GM19025 (cell line): ENCODE data around the gene MLPH.

Source experiments
- ATAC-seq: cut with Tn5 transposase; IDR thresholded peaks from one replicate; pipeline ENCODE4 v1.9.1; 2021; ENCODE audit warnings: mild to moderate bottlenecking, low read depth, moderate library complexity; ENCODE audit not compliant: unreplicated experiment

Gene MLPH

DNA sequence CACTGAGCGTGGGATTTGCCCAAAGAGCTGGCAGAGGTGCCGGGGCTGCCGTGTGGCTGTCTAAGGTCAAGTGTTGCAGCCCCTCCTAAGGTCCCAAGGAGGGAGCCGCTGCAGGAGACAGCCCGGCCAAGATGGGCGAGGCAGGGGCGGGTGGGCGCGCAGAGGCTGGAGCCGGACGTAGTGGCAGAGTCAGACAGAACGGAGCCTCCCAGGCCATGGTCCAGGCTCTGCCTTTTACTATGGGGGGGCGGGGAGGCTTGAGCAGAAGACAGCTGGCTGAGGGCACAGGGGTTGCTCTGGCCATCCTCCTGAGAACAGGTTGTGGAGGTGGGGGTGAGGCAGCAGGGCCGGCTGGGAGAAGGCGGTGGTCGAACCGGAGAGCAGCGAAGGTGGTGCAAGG is 51.9 kb downstream of the MLPH start:
- no peak for ATAC-seq

DNA sequence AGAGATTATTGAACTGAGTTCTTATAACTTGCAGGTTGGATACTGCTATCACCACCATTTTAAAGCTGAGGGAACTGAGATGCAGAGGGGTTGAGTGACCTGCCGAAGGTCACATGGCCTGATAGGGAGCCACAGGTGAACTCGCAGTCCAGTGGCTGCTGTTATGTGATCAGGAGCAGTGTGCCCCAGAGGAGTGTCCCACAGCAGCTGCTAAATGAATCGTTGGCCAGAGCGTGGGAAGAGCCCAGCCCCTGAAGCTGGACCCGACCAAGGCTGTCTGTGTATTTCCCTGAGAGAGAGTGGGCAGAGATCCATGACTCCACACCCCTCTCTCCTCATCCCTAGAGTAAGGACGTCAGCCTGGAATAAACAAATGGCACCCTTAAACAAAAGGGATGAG is 52.6 kb downstream of the MLPH start:
- no peak for ATAC-seq

DNA sequence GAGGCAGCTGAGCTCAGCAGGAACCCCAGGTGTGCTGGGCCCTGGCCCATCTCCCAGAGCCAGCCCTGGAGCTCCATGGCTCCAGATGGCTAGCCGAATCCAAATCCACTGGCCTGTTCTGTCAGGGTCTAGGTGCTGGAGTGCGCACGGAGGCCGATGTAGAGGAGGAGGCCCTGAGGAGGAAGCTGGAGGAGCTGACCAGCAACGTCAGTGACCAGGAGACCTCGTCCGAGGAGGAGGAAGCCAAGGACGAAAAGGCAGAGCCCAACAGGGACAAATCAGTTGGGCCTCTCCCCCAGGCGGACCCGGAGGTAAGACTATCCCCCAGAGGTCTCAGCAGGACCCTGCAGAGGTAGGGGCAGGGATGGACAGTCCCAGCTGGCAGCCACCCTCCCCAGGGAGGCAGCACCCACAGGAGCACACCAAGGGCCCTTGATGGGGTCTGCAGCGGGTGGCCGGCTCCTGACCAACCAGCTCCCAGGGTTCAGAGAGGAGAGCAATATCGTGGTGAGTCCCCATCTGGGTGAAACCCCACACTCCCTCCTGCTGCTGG is 53.2 kb downstream of the MLPH start:
- no peak for ATAC-seq

DNA sequence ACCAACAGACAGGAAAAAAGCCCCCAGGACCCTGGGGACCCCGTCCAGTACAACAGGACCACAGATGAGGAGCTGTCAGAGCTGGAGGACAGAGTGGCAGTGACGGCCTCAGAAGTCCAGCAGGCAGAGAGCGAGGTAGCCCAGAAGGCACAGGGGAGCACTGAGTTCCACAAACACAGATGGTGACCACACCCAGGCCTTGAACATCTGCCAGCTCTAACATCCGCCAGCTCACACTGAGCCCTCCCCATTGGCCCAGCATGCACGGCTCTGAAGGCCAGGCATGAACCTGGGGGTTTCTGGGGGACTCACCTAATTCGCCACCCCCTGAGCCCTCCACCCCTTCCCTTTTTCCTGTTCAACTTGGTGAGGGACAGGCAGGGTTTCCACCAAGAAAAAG is 53.8 kb downstream of the MLPH start:
- no peak for ATAC-seq

DNA sequence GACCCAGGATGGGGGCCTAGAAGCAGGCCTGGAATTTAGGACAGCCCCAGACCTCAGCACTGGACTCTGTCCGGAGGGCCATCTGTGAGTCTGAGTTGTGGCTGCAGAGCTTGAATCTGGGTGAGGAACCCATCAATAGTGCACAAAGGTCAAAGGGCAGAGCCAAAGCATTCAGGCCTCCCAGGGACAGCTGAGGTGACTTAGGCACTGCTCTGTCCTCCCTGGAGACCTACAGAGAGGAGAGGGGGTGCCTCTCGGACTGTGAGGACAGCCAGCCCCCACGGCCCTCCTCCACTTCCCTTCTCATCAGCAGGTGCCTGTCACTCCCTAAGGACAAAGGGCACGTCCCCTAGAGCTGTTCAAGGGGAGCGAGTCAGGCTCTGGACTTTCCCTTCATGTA is 54.2 kb downstream of the MLPH start:
- no peak for ATAC-seq

DNA sequence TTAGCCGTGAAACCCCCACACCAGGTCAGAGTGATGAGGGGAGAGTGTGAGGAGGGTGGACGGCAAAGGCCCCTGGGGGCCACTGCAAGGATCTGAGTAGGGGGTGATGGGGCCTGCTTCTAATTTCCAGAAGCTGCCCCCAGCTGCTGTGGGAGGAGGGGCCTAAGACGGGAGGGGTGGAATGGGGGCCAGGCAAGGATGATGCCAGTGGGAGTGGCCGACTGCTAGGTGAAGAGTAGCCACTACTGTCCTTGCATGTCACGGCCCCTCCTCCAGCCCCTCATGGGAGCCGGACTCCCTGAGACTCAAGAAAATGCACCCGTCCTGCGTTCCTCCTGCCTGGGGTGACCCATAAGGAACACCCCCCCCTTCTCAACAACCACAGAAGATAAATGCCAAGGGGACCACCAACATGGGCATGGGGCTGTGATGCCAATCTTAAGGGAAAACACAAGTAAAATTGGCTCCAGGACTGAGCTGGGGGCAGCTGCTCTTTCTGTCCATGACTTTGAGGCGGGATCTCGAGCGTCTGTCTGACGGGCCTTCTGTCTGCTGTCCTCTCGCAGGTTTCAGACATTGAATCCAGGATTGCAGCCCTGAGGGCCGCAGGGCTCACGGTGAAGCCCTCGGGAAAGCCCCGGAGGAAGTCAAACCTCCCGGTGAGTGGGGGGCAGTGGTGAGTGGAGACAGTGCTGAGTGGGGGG is 55.1 kb downstream of the MLPH start:
- ATAC-seq = no peak

DNA sequence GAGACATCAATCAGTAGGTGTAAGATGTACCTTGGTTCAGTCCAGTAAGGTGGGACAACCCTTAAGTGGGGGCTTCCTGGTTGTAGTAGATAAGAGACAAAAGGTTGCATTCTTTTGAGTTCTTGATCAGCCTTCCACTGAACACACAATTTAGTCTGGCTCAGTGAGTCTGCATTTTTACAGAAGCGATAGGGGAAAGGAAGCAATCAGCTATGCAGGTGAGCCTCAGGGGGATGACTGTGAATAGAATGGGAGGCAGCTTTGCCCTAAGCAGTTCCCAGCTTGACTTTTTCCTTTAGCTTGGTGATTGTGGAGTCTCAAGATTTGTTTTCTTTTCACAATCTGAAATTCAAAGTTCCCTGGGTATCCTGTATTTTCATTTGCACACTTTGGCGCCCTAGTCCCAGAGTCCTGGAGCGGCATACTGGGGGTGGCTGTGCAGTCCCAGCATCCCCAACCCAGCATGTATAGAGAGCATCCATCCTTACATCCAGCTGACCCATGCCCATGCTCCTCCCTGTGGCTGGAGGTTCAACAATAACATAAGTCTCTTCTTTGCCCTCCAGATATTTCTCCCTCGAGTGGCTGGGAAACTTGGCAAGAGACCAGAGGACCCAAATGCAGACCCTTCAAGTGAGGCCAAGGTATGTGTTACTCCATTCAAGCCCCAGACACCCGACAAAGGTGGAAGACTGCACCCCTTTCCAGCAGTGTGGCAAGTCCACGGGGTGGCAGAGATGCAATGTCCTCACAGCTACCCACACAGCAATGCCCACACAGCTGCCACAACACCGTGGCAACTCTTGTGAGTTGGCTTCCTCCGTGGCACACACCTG is 59.2 kb downstream of the MLPH start:
- ATAC-seq = no peak

DNA sequence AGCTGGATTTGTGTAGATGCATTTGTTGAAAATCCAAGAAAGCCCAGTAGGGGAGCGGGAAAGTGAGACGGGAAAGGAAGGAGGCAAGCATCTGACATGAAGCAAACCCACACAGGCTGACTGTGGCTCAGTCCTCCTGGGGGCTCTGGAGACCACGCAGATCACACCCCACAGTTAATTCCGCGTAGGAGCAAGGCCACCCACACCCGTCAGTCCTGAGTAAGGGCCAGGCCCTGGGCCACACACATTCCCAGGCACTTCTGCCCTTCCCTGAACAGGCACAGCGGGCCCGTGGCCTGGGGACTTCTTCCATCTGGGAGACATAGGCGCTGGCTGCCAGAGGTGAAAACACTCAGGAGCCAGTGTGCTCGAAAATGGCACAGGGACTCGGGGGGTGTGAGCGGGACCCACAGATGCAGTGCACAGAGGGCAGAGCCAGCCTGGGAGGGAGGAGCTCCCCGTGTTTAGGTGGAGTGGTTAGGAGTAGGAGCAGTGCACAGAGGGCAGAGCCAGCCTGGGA is 59.9 kb downstream of the MLPH start:
- no peak for ATAC-seq

DNA sequence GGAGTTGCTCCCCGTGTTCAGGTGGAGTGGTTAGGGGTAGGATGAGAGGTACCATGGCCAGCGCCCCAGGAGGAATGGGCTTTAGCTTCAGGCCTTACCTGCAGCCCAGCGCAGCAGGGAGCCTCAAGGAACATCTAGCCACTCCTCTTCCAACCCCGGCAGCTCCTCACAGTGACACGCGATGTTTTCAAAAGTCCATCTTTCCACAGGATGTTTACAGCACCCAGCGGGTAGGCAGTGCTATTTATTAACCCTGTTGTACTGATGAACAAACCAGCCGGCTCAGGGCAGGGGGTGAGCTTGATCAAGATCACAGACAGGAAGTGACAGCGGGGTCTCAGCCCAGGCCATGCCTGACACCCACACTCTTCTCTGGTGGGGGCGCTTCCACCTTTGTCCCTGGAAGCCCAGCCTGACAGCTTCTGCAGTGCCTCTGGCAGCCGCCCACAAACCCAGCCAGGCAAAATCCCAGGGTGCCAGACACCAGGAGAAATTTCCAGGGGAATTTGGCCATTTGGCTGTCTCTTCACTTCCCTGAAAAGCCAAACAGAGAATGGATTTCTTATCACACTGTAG is 60.9 kb downstream of the MLPH start:
- ATAC-seq = no peak

DNA sequence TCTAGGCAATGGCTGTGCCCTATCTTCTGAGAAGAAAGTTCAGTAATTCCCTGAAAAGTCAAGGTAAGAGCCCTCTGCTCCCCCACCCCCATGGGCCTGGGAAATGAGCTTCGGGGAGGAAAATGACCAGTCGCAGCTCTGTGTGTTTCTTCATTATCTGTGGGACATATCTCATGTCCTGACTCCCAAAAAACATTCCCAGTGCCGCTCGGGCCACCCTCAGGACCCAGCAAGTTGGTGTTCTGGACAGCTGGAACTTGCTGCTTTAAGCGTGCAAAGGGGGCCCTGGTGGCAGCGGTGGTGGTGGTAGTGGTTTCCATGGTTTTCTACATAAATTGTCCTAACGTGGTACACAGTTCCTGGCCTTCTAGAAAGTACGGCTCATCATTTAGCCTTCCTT is 62.2 kb downstream of the MLPH start:
- no peak for ATAC-seq

DNA sequence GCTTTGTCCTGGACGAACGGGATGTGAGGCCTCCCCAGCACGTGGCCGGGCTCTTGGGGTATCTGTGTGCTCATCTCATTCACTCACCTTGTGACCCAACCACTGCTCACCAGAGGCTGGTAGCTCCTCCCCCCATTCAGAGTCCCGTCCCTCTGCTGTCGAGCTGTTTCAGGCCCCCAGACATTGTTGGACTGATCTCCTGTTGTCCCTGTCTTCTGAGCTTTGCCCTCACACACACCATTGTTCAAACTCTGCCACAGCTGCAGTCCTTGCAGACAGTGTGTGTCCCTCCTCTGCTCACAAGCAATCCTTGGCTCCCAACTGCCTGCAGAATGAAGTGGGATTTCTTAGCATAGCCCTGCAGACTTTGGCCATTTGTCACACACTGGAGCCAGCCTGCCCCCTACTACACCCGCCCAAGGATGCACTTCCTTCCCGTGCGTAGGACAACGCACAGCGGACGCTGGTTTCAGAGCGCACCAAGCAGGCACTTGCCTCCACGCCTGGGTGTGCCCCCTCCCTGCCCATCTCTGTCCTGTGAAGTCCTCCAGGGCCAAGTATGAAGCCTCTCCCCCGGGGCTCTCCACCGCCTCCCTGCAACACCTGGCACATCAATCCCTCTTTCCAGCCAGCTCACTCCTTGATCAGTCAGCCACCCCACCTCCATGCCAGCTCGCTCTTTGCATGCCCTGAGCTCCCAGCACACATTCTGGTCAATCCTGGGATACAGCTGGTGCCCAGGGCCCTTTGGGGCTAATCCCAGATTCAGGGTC is 62.8 kb downstream of the MLPH start:
- no peak for ATAC-seq

DNA sequence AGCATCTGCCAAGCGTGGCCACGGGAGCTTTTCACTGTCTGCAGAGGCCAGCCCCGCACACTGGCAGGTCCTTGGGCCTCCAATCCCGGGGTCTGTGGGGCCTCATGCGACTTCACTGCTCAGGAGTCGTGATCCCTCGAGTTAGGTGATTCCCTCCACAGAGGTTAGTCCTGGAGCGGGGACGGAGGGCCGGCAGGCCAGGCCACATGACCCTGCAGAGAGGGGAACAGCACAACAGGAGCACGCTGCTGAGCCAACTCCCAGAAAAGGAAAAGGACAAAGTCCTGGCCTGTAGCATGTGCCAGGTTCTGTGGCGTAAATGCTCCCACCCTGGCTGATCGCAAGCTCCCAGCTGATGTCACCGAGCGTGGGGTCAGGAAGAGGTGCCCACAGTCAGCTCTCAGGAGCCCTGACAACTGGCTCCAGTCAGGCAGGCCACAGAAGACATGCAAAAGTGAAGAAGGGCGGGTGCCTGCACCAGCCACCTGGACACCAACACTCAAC is 64.1 kb downstream of the MLPH start:
- ATAC-seq = no peak

DNA sequence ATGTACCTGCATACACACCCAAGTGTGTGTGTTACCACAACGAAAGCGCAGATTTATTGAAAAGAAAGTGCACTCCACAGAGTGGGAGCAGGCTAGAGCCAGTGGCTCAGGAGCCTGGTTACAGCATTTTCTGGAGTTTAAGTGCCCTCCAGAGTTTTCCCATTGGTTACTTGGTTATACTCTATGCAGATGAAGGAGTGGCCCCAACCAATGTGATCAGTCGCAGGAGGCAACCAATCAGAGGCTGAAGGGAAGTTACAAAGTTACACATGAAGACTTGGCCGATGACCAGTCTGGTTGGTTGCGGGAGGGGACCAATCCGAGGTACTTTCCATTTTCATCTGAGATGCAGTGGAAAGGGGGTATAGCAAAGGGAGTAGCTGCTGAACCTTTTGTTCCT is 65.9 kb downstream of the MLPH start:
- ATAC-seq = no peak

DNA sequence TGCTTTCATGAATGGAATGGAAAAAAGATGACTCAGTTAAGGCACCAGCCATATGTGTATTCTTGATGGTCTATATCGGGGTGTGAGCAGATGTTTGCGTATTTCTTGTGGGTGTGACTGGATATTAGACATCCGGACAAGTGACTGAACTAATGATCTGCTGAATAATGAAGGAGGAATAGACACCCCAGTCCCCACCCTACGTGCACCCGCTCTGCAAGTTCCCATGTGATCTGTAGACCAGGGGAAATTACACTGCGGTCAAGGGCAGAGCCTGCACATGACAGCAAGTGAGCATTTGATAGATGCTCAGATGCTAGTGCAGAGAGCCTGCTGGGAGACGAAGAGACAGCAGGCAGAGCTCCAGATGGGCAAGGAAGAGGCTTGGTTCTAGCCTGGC is 66.9 kb downstream of the MLPH start:
- no peak for ATAC-seq

DNA sequence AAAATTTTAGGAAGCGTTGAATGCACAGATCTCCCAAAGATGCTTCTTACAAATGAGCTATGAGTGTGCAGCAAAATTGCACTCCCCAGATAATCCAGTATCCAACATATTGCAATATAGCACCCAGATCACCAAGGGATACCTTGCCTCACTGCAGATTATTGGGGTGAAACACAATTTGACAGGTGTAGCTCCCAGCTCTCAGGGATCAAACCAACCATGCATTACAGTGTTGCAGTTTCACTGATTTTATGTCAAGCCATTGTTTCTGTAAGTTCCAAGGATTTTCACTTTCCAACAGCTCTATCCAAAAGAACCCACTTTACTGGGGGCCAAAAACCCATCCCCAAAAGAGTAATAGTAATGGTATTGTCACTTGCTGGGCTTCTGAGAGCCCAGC is 68.5 kb downstream of the MLPH start:
- no peak for ATAC-seq

DNA sequence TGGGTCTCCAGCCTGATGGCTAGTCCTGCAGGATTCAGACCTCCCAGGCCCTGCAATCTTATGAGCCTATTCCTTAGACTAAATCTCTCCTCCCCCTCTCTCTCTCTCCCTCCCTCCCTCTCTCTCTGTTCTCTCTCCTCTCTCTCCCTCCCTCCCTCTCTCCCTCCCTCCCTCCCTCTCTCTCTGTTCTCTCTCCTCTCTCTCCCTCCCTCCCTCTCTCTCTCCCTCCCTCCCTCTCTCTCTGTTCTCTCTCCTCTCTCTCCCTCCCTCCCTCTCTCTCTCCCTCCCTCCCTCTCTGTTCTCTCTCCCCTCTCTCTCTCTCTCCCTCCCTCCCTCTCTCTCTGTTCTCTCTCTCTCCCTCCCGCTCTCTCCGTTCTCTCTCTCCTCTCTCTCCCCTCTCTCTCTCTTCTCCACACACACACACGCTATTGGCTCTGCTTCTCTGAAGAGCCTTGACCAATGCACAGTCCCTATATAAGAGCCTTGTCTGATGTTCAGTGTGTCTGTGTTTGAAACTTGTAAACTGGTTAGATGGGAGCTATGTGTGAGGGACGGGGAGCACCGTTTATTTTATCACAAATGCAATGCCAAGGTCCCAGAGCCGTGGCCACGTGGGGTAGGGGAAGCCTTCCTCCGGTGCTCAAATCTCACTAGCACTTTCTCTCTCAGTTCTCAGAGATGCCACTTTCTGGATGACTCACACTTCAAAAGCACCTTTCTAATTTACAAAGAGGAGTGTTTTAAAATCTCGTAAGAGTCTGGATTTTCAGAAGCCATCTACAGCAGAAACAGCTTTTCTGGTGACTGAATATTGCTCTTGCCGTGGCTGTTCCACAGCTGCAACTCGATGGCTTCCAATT is 70.0 kb downstream of the MLPH start:
- peak; percentile 86 for ATAC-seq

DNA sequence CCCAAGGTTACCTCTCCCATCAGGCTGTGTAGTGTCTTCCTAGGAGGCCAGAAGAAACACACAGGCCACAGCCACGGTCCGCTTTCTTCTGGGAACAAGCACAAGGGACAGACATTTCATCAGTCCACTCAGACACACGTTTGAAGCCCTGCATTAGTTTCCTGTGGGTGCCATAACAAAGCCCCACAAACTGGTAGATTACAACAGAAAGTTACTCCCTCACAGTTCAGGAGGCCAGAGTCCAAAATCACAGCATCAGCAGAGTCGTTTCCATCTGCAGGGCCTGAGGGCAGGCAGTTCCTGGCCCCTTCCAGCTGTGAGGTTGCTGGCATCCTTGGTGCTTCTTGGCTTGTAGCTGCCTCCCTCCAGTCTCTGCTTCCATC is 70.6 kb downstream of the MLPH start:
- ATAC-seq = peak; percentile 14

DNA sequence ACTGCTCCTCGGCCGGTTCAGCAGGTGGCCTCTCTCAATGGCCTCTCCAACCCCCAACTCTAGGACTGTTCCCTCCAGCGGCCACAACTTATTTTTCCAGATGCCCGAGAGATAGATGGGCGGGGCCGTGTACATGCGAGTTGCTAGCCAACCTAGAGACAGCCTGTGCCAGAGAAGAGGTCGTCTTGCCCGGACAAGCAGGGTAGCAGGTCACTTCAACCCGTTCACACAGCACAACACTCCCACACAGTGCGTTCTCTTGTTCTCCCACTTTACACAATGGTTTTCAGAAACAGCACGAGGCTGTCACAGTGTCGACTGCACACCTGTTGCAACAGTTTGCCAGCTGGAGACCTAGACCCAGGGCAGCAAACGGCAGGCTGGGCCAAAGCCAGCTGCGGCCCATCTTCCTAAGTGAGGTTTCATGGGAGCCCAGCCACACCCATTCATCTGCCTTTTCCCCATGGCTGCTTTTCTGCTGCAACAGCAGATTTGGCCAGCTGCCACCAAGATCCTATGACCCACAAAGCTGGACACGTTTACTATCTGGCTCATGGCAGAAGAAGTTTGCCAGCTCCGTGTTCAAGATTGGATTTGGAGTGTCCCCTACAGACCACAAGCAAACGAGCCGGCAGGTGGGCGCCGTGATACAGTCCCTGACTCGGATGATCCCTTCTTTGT is 72.0 kb downstream of the MLPH start:
- no peak for ATAC-seq

DNA sequence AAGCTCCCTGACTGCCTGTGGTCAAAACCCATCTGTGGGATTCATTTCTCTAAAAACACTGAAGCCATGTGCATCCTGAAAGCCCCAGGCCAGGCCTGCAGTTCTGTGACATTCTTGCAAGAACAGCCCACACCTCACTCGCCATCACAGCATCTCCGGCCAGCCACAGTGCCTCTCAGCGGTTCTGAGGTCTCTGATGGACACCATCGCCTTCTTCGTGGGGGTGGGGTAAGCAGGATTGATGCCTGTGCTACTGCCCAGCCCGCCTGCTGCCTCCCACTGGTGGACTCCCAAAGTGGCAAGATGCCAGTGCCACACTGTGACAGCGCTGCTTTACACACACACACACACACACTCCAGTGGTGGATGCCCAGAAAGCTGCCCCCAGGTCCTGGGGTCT is 74.2 kb downstream of the MLPH start:
- ATAC-seq = no peak
